CD4-positive, alpha-beta T cell (primary cell): ENCODE results near the gene TEKTIP1. TPM values are rescaled to one million over a fixed set of nuclear protein-coding genes. Genes with fewer than 3 reads are reported as not detected.

Experiments used
- ATAC-seq: fragments of 200-7000 bp; cut with Tn5 transposase; one replicate; pipeline ENCODE4 v1.10.0; 2022; ENCODE audit warnings: mild to moderate bottlenecking; ENCODE audit not compliant: poor library complexity
- CTCF ChIA-PET: fragments of 350-600 bp; sonication (Branson Sonifier 250); formaldehyde crosslinking; loops from one replicate; lab custom pipeline; 2021; ENCODE audit warnings: antibody characterized with exemption, inconsistent platforms; lab: Charles Lee
- POLR2A ChIA-PET: fragments of 350-600 bp; sonication (Branson Sonifier 250); formaldehyde crosslinking; loops from one replicate; lab custom pipeline; 2021; ENCODE audit warnings: antibody characterized with exemption, inconsistent platforms; lab: Charles Lee
- DNase-seq, 14 experiments: peaks; one replicate each; pipeline ENCODE4 v3.0.0-alpha.2; 2013 to 2020; ENCODE audit warnings: mixed read lengths in 2 of 14
- H3K27ac ChIP-seq, 2 donors: one replicate each; pipeline versions ENCODE4 v1.5.1 to v1.7.0; 2013; ENCODE audit warnings: low read length in 2 of 2, low read depth in 1 of 2, mild to moderate bottlenecking in 1 of 2
- H3K27me3 ChIP-seq, 2 experiments: 1 replicate in 1 of 2; 2 replicates in 1 of 2; pipeline versions ENCODE4 v1.6.1 to v1.7.0; 2013; ENCODE audit warnings: low read length in 2 of 2, control low read depth in 1 of 2, mild to moderate bottlenecking in 1 of 2, moderate library complexity in 1 of 2; ENCODE audit not compliant: insufficient read depth in 2 of 2, control insufficient read depth in 1 of 2
- H3K36me3 ChIP-seq: one replicate; pipeline ENCODE4 v1.6.1; 2013; ENCODE audit warnings: low read length, control low read depth; ENCODE audit not compliant: insufficient read depth
- H3K4me1 ChIP-seq: one replicate; pipeline ENCODE4 v1.6.1; 2013; ENCODE audit warnings: low read length, control low read depth; ENCODE audit not compliant: insufficient read depth
- H3K4me3 ChIP-seq: one replicate; pipeline ENCODE4 v1.5.1; 2013; ENCODE audit warnings: mild to moderate bottlenecking, low read length, moderate library complexity
- H3K9me3 ChIP-seq, 2 experiments: 1 replicate in 1 of 2; 2 replicates in 1 of 2; pipeline versions ENCODE4 v1.6.1 to v1.7.0; 2013; ENCODE audit warnings: low read length in 2 of 2, mild to moderate bottlenecking in 2 of 2, control low read depth in 1 of 2, moderate library complexity in 1 of 2; ENCODE audit not compliant: control insufficient read depth in 1 of 2, insufficient read depth in 1 of 2
- H3K27ac Mint-ChIP-seq: one replicate; pipeline ENCODE4 v1.8.0; 2020; ENCODE audit warnings: mixed read lengths
- H3K27me3 Mint-ChIP-seq: one replicate; pipeline ENCODE4 v1.8.0; 2021; ENCODE audit warnings: mixed read lengths
- H3K36me3 Mint-ChIP-seq: one replicate; pipeline ENCODE4 v1.8.0; 2021; ENCODE audit warnings: low read depth, mixed read lengths
- H3K4me1 Mint-ChIP-seq: one replicate; pipeline ENCODE4 v1.8.0; 2021; ENCODE audit warnings: low read depth, mixed read lengths
- H3K4me3 Mint-ChIP-seq: one replicate; pipeline ENCODE4 v1.8.0; 2020; ENCODE audit warnings: mild to moderate bottlenecking, mixed read lengths
- H3K9me3 Mint-ChIP-seq: one replicate; pipeline ENCODE4 v1.8.0; 2020; ENCODE audit warnings: mixed read lengths
- intact Hi-C, 2 experiments: fragments of 100-400 bp; cut with DNase I in 1 of 2; cut with micrococcal nuclease in 1 of 2; formaldehyde crosslinking; loops; one replicate each; pipeline versions ENCODE4 v1.15.1 to v1.9.0; 2023 to 2025; cut with DNase I, micrococcal nuclease
- total RNA-seq, 174 experiments: library from RNA in 2 of 174; stranded (reverse) in 2 of 174; gene quantifications; one replicate each; pipeline ENCODE4 v1.2.3 and lab custom pipeline; 2021 to 2026
- TF ChIP-seq, protein P1 (sequence below): fragments of 200-600 bp; IDR thresholded peaks from one replicate; pipeline ENCODE4 v1.8.0; 2022; ENCODE audit warnings: antibody characterized with exemption, mild to moderate bottlenecking

The TEKTIP1 gene
- total RNA-seq, 2 experiments from 2014 or later: 5.7 to 6.0 TPM

DNA sequence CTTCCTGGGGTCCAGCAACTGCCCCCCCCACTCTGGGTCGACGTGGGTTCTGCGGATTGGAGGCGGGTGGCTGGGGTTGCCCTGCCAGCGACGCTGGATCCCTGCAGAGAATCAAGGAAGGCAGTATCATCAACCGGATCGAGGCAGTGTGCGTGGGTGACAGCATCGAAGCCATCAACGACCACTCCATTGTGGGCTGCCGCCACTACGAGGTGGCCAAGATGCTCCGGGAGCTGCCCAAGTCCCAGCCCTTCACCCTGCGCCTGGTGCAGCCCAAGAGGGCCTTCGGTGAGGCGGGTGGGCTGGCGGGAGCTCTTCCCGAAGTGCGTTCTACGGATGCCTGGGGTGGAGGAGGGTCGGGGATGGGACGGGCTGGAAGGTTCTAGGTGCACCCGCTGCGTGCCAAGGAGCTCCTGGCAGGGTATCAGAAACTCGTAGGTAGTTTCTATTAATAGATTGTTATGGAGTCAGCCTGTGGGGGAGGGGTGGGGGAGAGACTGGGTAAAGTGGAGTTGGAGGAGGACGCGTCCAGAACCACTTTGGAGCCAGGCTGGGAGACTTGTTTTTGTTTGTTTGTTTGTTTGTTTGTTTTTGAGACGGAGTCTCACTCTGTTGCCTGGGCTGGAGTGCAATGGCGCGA lies 47.9 kb downstream of the TEKTIP1 start:
- POLR2A ChIA-PET: interaction anchor here (0.7 kb wide), 1 partner anchor 18 kb away, joined by 3 read pairs; no protein-coding TSS in a partner anchor
- intact Hi-C loops: loop anchor here in 1 of 2 experiments (1.0 to 5.0 kb wide), 3 partner anchors 31 to 120 kb away; partner anchors contain the start of gene TJP3
- H3K4me3 ChIP-seq: no peak overlapping the region

DNA sequence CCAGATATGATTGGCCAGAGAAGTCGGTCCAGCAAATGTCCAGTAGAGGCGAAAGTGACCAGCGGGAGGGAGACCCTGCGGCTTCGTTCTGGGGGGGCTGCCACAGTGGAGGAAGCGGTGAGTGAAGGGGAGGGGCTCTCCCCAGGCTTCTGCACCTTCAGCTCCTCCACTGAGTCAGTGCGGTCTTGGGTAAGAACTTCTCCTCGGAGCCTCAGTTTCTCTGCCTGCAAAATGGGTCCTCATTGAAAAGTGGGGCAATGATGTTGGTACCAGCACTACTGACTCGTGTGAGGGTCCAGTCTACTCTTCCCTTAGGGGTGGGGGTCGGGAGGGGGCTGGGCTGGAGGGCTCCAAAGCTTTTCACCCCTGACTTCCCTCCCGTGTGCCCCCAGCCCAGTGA lies 50.5 kb downstream of the TEKTIP1 start:
- Mint-ChIP-seq H3K36me3 (no peaks in the 10 kb centered on the region), H3K27me3 (no peaks in the 10 kb centered on the region), H3K27ac (no peak overlapping the region), H3K9me3 (no peaks in the 10 kb centered on the region), H3K4me1 (no peaks in the 10 kb centered on the region), H3K4me3 (no peak overlapping the region)
- H3K27me3 ChIP-seq: no peaks in the 10 kb centered on the region
- no peak overlapping the region for H3K4me3 ChIP-seq
- TF ChIP-seq, protein P1, sequence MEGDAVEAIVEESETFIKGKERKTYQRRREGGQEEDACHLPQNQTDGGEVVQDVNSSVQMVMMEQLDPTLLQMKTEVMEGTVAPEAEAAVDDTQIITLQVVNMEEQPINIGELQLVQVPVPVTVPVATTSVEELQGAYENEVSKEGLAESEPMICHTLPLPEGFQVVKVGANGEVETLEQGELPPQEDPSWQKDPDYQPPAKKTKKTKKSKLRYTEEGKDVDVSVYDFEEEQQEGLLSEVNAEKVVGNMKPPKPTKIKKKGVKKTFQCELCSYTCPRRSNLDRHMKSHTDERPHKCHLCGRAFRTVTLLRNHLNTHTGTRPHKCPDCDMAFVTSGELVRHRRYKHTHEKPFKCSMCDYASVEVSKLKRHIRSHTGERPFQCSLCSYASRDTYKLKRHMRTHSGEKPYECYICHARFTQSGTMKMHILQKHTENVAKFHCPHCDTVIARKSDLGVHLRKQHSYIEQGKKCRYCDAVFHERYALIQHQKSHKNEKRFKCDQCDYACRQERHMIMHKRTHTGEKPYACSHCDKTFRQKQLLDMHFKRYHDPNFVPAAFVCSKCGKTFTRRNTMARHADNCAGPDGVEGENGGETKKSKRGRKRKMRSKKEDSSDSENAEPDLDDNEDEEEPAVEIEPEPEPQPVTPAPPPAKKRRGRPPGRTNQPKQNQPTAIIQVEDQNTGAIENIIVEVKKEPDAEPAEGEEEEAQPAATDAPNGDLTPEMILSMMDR: no peak
- intact Hi-C loops: loop anchor here in 1 of 2 experiments (5.0 kb wide), 2 partner anchors 42 to 118 kb away; partner anchors contain the start of gene TJP3
- no peaks in the 10 kb centered on the region for H3K36me3 ChIP-seq
- DNase-seq (no peak), ATAC-seq (no peak)
- no peaks in the 10 kb centered on the region for H3K9me3 ChIP-seq
- H3K27ac ChIP-seq: no peak overlapping the region
- H3K4me1 ChIP-seq: peaks cover 11% of the 10 kb centered on the region
- ChIA-PET CTCF (no interaction called here), POLR2A (no interaction called here)

More for the DNA sequence above, 47.9 kb downstream of the TEKTIP1 start:
- TF ChIP-seq, protein P1: no peak
- Histone ChIP-seq H3K27ac (no peak overlapping the region), H3K9me3 (no peaks in the 10 kb centered on the region), H3K36me3 (no peaks in the 10 kb centered on the region), H3K27me3 (no peaks in the 10 kb centered on the region), H3K4me1 (peaks cover 11% of the 10 kb centered on the region)
- Mint-ChIP-seq H3K4me1 (no peaks in the 10 kb centered on the region), H3K9me3 (no peaks in the 10 kb centered on the region), H3K4me3 (no peak overlapping the region), H3K36me3 (no peaks in the 10 kb centered on the region), H3K27me3 (no peaks in the 10 kb centered on the region), H3K27ac (no peak overlapping the region)
- DNase-seq (no peak), ATAC-seq (no peak)
- CTCF ChIA-PET: no interaction called here

DNA sequence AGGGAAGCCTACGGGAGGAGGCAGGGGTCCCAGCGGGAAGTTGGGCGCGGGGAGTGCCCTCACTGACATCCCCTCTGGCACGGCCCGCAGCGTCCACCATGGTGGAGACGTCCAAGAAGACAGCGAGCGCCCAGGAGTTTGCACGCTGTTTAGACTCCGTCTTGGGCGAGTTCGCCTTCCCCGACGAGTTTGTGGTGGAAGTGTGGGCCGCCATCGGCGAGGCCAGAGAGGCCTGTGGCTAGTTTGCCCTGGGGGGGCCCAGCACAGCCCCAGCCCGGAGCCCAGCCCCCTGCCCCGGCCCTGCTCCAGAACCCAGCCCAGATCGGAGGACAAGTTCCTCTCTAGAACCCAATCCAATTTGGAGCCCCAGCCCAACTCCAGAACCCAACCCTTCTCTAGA lies 51.0 kb downstream of the TEKTIP1 start:
- no peak for DNase-seq
- POLR2A ChIA-PET: interaction anchor here (0.6 kb wide), 2 partner anchors 15 to 53 kb away, joined by 3 to 4 read pairs; no protein-coding TSS in a partner anchor
- intact Hi-C loops: loop anchor here in 1 of 2 experiments (5.0 to 10.0 kb wide), 3 partner anchors 43 to 255 kb away; partner anchors contain the start of gene TJP3
- no peaks in the 10 kb centered on the region for H3K27me3 Mint-ChIP-seq
- H3K4me1 ChIP-seq: peaks cover 11% of the 10 kb centered on the region
- H3K9me3 Mint-ChIP-seq: no peaks in the 10 kb centered on the region
- TF ChIP-seq, protein P1: no peak
- no peak overlapping the region for H3K27ac ChIP-seq
- H3K4me3 ChIP-seq: no peak overlapping the region
- H3K4me1 Mint-ChIP-seq: no peaks in the 10 kb centered on the region
- no peaks in the 10 kb centered on the region for H3K36me3 ChIP-seq
- no peaks in the 10 kb centered on the region for H3K27me3 ChIP-seq
- H3K36me3 Mint-ChIP-seq: no peaks in the 10 kb centered on the region
- ATAC-seq: no peak
- H3K9me3 ChIP-seq: no peaks in the 10 kb centered on the region
- H3K27ac Mint-ChIP-seq: no peak overlapping the region
- no peak overlapping the region for H3K4me3 Mint-ChIP-seq
- CTCF ChIA-PET: no interaction called here
